ENCODE measurements around the gene LAD1. TPM values are rescaled to one million over a fixed set of nuclear protein-coding genes. Genes with fewer than 3 reads are reported as not detected.

The LAD1 gene
- total and polyA plus RNA-seq, 2 of the 13 experiments (the other 11 are each of a cell fraction or from before 2014, with no cell fraction given) = 10.8 to 65.6 TPM

DNA sequence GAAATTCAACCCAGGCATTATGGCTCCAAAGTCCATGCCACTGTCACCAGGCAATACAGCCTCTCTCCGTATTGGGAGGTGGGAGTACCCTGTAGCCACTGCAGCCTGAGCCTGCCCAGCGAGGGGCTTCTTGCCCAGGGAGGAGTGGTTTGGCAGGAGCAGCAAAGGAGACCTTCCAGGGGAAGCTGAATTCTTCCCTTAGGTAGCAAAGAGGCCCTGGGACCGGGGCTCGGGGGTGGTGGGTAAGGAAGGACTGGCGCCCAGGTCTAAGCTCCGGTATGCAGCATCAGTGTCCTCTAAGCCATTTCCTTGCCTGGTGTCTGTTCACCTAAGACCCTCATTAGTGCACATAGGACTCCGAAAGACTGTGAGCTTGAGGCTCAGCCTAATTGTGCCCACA is 38.6 kb downstream of the LAD1 start:
- intact Hi-C loops (cut with micrococcal nuclease; ENCODE audit: unreplicated experiment) (no loop called here), in situ Hi-C loops (cut with HindIII; ENCODE audit: extremely low pct_ligation_motif_present, low pct_unique_long_range_greater_than_20kb) (no loop called here)
- H3K4me1 ChIP-seq (ENCODE audit: insufficient read depth, low read length) = no peaks in the 10 kb centered on the region
- H3K9ac ChIP-seq (ENCODE audit: insufficient read depth, low read depth, low read length) = no peak overlapping the region
- TF ChIP-seq, protein P1, sequence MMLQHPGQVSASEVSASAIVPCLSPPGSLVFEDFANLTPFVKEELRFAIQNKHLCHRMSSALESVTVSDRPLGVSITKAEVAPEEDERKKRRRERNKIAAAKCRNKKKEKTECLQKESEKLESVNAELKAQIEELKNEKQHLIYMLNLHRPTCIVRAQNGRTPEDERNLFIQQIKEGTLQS (CRISPR knock-in tag; IDR thresholded peaks at IDR 0.05) = no peak
- TF ChIP-seq RBFOX2 (IDR thresholded peaks at IDR 0.05; ENCODE audit: low read depth, low read length) = no peak
- no peak for TF ChIP-seq TOPORS (CRISPR knock-in tag; IDR thresholded peaks at IDR 0.05)
- no peak for TF ChIP-seq ZNF234 (CRISPR knock-in tag; conservative IDR thresholded peaks at IDR 0.05)
- TF ChIP-seq ZNF329 (CRISPR knock-in tag; IDR thresholded peaks at IDR 0.05; ENCODE audit: low read depth) = no peak
- no peak for TF ChIP-seq ZNF549 (CRISPR knock-in tag; IDR thresholded peaks at IDR 0.05)
- TF ChIP-seq ZNF546 (CRISPR knock-in tag; conservative IDR thresholded peaks at IDR 0.05) = no peak
- no peak for TF ChIP-seq HNRNPLL (IDR thresholded peaks at IDR 0.05; ENCODE audit: low read depth, low read length, poor library complexity, severe bottlenecking)
- no peak for TF ChIP-seq ZFP62 (CRISPR knock-in tag; IDR thresholded peaks at IDR 0.05)
- TF ChIP-seq CBFB (CRISPR knock-in tag; IDR thresholded peaks at IDR 0.05) = no peak
- no peak for TF ChIP-seq ZNF83 (CRISPR knock-in tag; IDR thresholded peaks at IDR 0.05; ENCODE audit: borderline replicate concordance)
- TF ChIP-seq NCOA5 (CRISPR knock-in tag; IDR thresholded peaks at IDR 0.05) = no peak
- TF ChIP-seq RORA (CRISPR knock-in tag; IDR thresholded peaks at IDR 0.05) = no peak
- no peak for TF ChIP-seq PHF8 (CRISPR knock-in tag; IDR thresholded peaks at IDR 0.05)
- TF ChIP-seq, protein P2, sequence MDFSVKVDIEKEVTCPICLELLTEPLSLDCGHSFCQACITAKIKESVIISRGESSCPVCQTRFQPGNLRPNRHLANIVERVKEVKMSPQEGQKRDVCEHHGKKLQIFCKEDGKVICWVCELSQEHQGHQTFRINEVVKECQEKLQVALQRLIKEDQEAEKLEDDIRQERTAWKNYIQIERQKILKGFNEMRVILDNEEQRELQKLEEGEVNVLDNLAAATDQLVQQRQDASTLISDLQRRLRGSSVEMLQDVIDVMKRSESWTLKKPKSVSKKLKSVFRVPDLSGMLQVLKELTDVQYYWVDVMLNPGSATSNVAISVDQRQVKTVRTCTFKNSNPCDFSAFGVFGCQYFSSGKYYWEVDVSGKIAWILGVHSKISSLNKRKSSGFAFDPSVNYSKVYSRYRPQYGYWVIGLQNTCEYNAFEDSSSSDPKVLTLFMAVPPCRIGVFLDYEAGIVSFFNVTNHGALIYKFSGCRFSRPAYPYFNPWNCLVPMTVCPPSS (IDR thresholded peaks at IDR 0.05) = no peak
- no peak for TF ChIP-seq FOXP1 (IDR thresholded peaks at IDR 0.05)
- TF ChIP-seq FOXP1 (CRISPR knock-in tag; IDR thresholded peaks at IDR 0.05) = no peak
- TF ChIP-seq HOXA3 (CRISPR knock-in tag; IDR thresholded peaks at IDR 0.05) = no peak
- TF ChIP-seq, protein P3, sequence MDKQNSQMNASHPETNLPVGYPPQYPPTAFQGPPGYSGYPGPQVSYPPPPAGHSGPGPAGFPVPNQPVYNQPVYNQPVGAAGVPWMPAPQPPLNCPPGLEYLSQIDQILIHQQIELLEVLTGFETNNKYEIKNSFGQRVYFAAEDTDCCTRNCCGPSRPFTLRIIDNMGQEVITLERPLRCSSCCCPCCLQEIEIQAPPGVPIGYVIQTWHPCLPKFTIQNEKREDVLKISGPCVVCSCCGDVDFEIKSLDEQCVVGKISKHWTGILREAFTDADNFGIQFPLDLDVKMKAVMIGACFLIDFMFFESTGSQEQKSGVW (CRISPR knock-in tag; IDR thresholded peaks at IDR 0.05; ENCODE audit: borderline replicate concordance) = no peak
- BruUV-seq (replicated peaks) = no TSS peak
- no peak for ATAC-seq
- 11% methylated on average over 5 of the region's 7 CpGs for WGBS (ENCODE audit: low lambda C conversion rate)
- no peaks in the 10 kb centered on the region for H3K9me3 ChIP-seq (ENCODE audit: low read length)
- peaks cover 9 to 39% of the 10 kb centered on the region in 2 experiments for H3K27me3 ChIP-seq (ENCODE audit: control insufficient read depth in 1 of 2, insufficient read depth in 2 of 2, low read length in 2 of 2)
- ChIA-PET POLR2A (no interaction called here), CTCF (ENCODE audit: low intra/inter-chr PET ratio, low total read pairs) (interaction anchor here (2.8 kb wide), 1 partner anchor 106 kb away, joined by 37 read pairs; no protein-coding TSS in a partner anchor)
- H3K36me3 ChIP-seq (replicated peaks in 1 of 2; ENCODE audit: control insufficient read depth in 1 of 2, insufficient read depth in 2 of 2, low read length in 2 of 2) = no peaks in the 10 kb centered on the region
- H3K4me2 ChIP-seq (ENCODE audit: low read depth, low read length) = no peak overlapping the region
- H3K79me2 ChIP-seq (ENCODE audit: insufficient read depth, low read length) = no peaks in the 10 kb centered on the region
- DNase-seq (ENCODE audit: low spot score) = no peak
- H3K4me3 ChIP-seq (replicated peaks in 1 of 3; ENCODE audit: insufficient read depth in 1 of 3, low read depth in 2 of 3, low read length in 3 of 3) = no peak overlapping the region
- H4K20me1 ChIP-seq (ENCODE audit: insufficient read depth, low read length) = no peaks in the 10 kb centered on the region
- H2AFZ ChIP-seq (ENCODE audit: low read length) = no peak overlapping the region
- H3K27ac ChIP-seq (ENCODE audit: extremely low read length, insufficient read depth, low read length) = no peak overlapping the region
- FAIRE-seq = no peak

Data from HepG2 (cell line).